IMR-90 (cell line): ENCODE measurements around the gene STAT5A. TPM values are rescaled to one million over a fixed set of nuclear protein-coding genes. Genes with fewer than 3 reads are reported as not detected.

ENCODE experiments used
- ATAC-seq: fragments of 200-7000 bp; cut with Tn5 transposase; 2 replicates; pipeline ENCODE4 v1.9.1; 2020; ENCODE audit warnings: low read depth, mild to moderate bottlenecking, moderate library complexity
- BruUV-seq: library from RNA; stranded (reverse); fragments of 400-500 nt; replicated peaks from 2 replicates; lab custom pipeline; 2021; lab: Mats Ljungman, UMichigan
- CTCF ChIA-PET: fragments of 300-600 bp; formaldehyde crosslinking; extraction: SDS; loops from one replicate; lab custom pipeline; 2021; ENCODE audit warnings: antibody characterized with exemption; lab: Yijun Ruan, JAX
- POLR2A ChIA-PET: fragments of 300-600 bp; sonication (Branson Sonifier 250); formaldehyde crosslinking; loops from one replicate; lab custom pipeline; 2022; ENCODE audit warnings: antibody characterized with exemption; ENCODE audit not compliant: unreplicated experiment; lab: Charles Lee
- DNase-seq: peaks from one replicate; pipeline ENCODE4 v3.0.0; 2013
- H2AFZ ChIP-seq: replicated peaks from 2 replicates; pipeline ENCODE3; 2013; ENCODE audit warnings: low read length, mild to moderate bottlenecking; ENCODE audit not compliant: poor library complexity
- H2AK5ac ChIP-seq: 2 replicates; pipeline ENCODE4 v1.6.1; 2013; ENCODE audit warnings: low read depth, low read length, inconsistent platforms
- H2AK9ac ChIP-seq: replicated peaks from 2 replicates; pipeline ENCODE3; 2013; ENCODE audit warnings: mild to moderate bottlenecking, low read depth, low read length, moderate library complexity; ENCODE audit not compliant: poor library complexity
- H2BK120ac ChIP-seq: 2 replicates; pipeline ENCODE4 v1.6.1; 2013; ENCODE audit warnings: low read depth, low read length, inconsistent platforms
- H2BK15ac ChIP-seq: 3 replicates; pipeline ENCODE4 v1.6.1; 2013; ENCODE audit warnings: low read depth, low read length, inconsistent platforms
- H2BK20ac ChIP-seq: 2 replicates; pipeline ENCODE4 v1.6.1; 2013; ENCODE audit warnings: low read depth, mild to moderate bottlenecking, inconsistent platforms, low read length, moderate library complexity
- H2BK5ac ChIP-seq: 2 replicates; pipeline ENCODE4 v1.6.1; 2013; ENCODE audit warnings: mild to moderate bottlenecking, low read depth, low read length, inconsistent platforms; ENCODE audit not compliant: poor library complexity, severe bottlenecking
- H3K14ac ChIP-seq: replicated peaks from 2 replicates; pipeline ENCODE4 v1.6.1; 2013; ENCODE audit warnings: low read depth, low read length, inconsistent platforms
- H3K18ac ChIP-seq: 2 replicates; pipeline ENCODE4 v1.6.1; 2013; ENCODE audit warnings: low read depth, low read length, control low read depth
- H3K23ac ChIP-seq: 2 replicates; pipeline ENCODE4 v1.6.1; 2013; ENCODE audit warnings: low read depth, low read length, inconsistent platforms
- H3K27ac ChIP-seq: 2 replicates; pipeline ENCODE4 v1.5.1; 2013; ENCODE audit warnings: mild to moderate bottlenecking, control low read depth, low read length; ENCODE audit not compliant: insufficient read depth
- H3K27me3 ChIP-seq: 2 replicates; pipeline ENCODE4 v1.6.1; 2013; ENCODE audit warnings: low read length; ENCODE audit not compliant: control insufficient read depth, insufficient read depth
- H3K36me3 ChIP-seq: 2 replicates; pipeline ENCODE4 v1.6.1; 2013; ENCODE audit warnings: low read length, mixed read lengths; ENCODE audit not compliant: control insufficient read depth, insufficient read depth
- H3K4ac ChIP-seq: 2 replicates; pipeline ENCODE4 v1.6.1; 2013; ENCODE audit warnings: low read depth, low read length, inconsistent platforms
- H3K4me1 ChIP-seq: 2 replicates; pipeline ENCODE4 v1.6.1; 2013; ENCODE audit warnings: low read length, mixed read lengths; ENCODE audit not compliant: control insufficient read depth, insufficient read depth
- H3K4me2 ChIP-seq: 2 replicates; pipeline ENCODE4 v1.6.1; 2013; ENCODE audit warnings: low read depth, mild to moderate bottlenecking, control low read depth, low read length, moderate library complexity
- H3K4me3 ChIP-seq: 2 replicates; pipeline ENCODE4 v1.5.1; 2013; ENCODE audit warnings: low read depth, mild to moderate bottlenecking, control low read depth, low read length, moderate library complexity; ENCODE audit not compliant: insufficient read depth
- H3K56ac ChIP-seq: 2 replicates; pipeline ENCODE4 v1.6.1; 2013; ENCODE audit warnings: low read length, inconsistent platforms; ENCODE audit not compliant: insufficient read depth; ENCODE audit errors: extremely low read depth
- H3K79me1 ChIP-seq, 2 experiments: 2 replicates each; pipeline ENCODE4 v1.6.1; 2013; ENCODE audit warnings: low read length in 2 of 2, inconsistent platforms in 1 of 2, low read depth in 1 of 2
- H3K9ac ChIP-seq: 2 replicates; pipeline ENCODE4 v1.6.1; 2013; ENCODE audit warnings: low read depth, low read length, control low read depth
- H3K9me1 ChIP-seq: 2 replicates; pipeline ENCODE4 v1.6.1; 2013; ENCODE audit warnings: low read length, inconsistent platforms; ENCODE audit not compliant: insufficient read depth
- H3K9me3 ChIP-seq: 2 replicates; pipeline ENCODE4 v1.6.1; 2013; ENCODE audit warnings: low read length; ENCODE audit not compliant: control insufficient read depth, insufficient read depth
- H4K20me1 ChIP-seq: 2 replicates; pipeline ENCODE4 v1.6.1; 2013; ENCODE audit warnings: low read length, inconsistent platforms; ENCODE audit not compliant: insufficient read depth
- H4K5ac ChIP-seq: 2 replicates; pipeline ENCODE4 v1.6.1; 2013; ENCODE audit warnings: mild to moderate bottlenecking, low read depth, low read length, control low read depth
- H4K8ac ChIP-seq, 2 experiments: 2 replicates each; pipeline ENCODE4 v1.6.1; 2013; ENCODE audit warnings: low read depth in 2 of 2, low read length in 2 of 2, control low read depth in 1 of 2, inconsistent platforms in 1 of 2
- H4K91ac ChIP-seq: 2 replicates; pipeline ENCODE4 v1.6.1; 2013; ENCODE audit warnings: low read depth, low read length, inconsistent platforms; ENCODE audit not compliant: insufficient read depth
- BHLHE40 ChIP-seq: fragments of 150-350 bp; IDR thresholded peaks from 2 replicates; pipeline ENCODE4 v1.6.1; 2016; ENCODE audit warnings: mild to moderate bottlenecking, low read depth, low read length
- CEBPB ChIP-seq: IDR thresholded peaks from 2 replicates; pipeline ENCODE4 v1.6.1; 2012; ENCODE audit warnings: low read depth, low read length, improper control_type of control experiment
- CHD1 ChIP-seq: IDR thresholded peaks from 2 replicates; pipeline ENCODE4 v1.6.1; 2012; ENCODE audit warnings: low read depth, low read length, improper control_type of control experiment
- ELK1 ChIP-seq: fragments of 150-350 bp; IDR thresholded peaks from 2 replicates; pipeline ENCODE4 v1.6.1; 2016; ENCODE audit warnings: low read depth, mild to moderate bottlenecking, low read length, moderate library complexity, borderline replicate concordance
- FOS ChIP-seq: fragments of 150-350 bp; IDR thresholded peaks from 2 replicates; pipeline ENCODE4 v1.6.1; 2016; ENCODE audit warnings: low read depth, low read length
- MAFK ChIP-seq: IDR thresholded peaks from 2 replicates; pipeline ENCODE4 v1.6.1; 2012; ENCODE audit warnings: low read depth, low read length, improper control_type of control experiment
- MXI1 ChIP-seq: IDR thresholded peaks from 2 replicates; pipeline ENCODE4 v1.6.1; 2012; ENCODE audit warnings: low read depth, mild to moderate bottlenecking, low read length, moderate library complexity, borderline replicate concordance
- NFE2L2 ChIP-seq: fragments of 150-350 bp; IDR thresholded peaks from 2 replicates; pipeline ENCODE4 v1.6.1; 2016; ENCODE audit warnings: low read depth, mild to moderate bottlenecking, low read length
- POLR2A ChIP-seq: IDR thresholded peaks from 2 replicates; pipeline ENCODE4 v1.6.1; 2012; ENCODE audit warnings: mild to moderate bottlenecking, low read depth, low read length
- RAD21 ChIP-seq: IDR thresholded peaks from 2 replicates; pipeline ENCODE4 v1.6.1; 2012; ENCODE audit warnings: low read length, improper control_type of control experiment
- RCOR1 ChIP-seq: IDR thresholded peaks from 2 replicates; pipeline ENCODE4 v1.6.1; 2012; ENCODE audit warnings: mild to moderate bottlenecking, low read length, improper control_type of control experiment; ENCODE audit not compliant: insufficient replicate concordance
- RFX5 ChIP-seq: IDR thresholded peaks from 2 replicates; pipeline ENCODE4 v1.8.0; 2012; ENCODE audit warnings: low read depth, mild to moderate bottlenecking, low read length, moderate library complexity
- SMC3 ChIP-seq: fragments of 150-350 bp; IDR thresholded peaks from 2 replicates; pipeline ENCODE4 v1.6.1; 2016; ENCODE audit warnings: low read depth, mild to moderate bottlenecking, antibody characterized with exemption, low read length, moderate library complexity
- USF2 ChIP-seq: fragments of 150-350 bp; IDR thresholded peaks from 2 replicates; pipeline ENCODE4 v1.6.1; 2017; ENCODE audit warnings: mild to moderate bottlenecking, antibody characterized with exemption, low read length, low read depth
- WGBS, 2 experiments: methylation state at CpG; one replicate each; pipeline versions ENCODE4 v1.1.5 to v1.1.7; 2013; ENCODE audit warnings: missing lambda C conversion rate in 2 of 2; ENCODE audit not compliant: insufficient read length in 1 of 2; ENCODE audit errors: extremely low coverage in 2 of 2; 5-methylcytosine and 5-hydroxymethylcytosine counted together
- dilution Hi-C: fragments of 300-500 bp; cut with HindIII; formaldehyde crosslinking; loops from one replicate; pipeline ENCODE4 v1.14.3; 2018; ENCODE audit warnings: low sequenced_read_pairs; ENCODE audit not compliant: unreplicated experiment
- in situ Hi-C: fragments of 300-500 bp; cut with MboI; formaldehyde crosslinking; loops from 3 replicates; pipeline ENCODE4 v1.14.3; 2019; ENCODE audit warnings: low sequenced_read_pairs, inconsistent platforms, mixed read lengths
- intact Hi-C: fragments of 100-400 bp; cut with micrococcal nuclease; formaldehyde crosslinking; loops from 2 replicates; pipeline ENCODE4 v1.10.0; 2022
- polyA plus RNA-seq, 3 experiments: library from polyadenylated mRNA; depleted of rRNA; stranded (reverse); fragments of >200 nt; gene quantifications; 2 replicates each; pipeline ENCODE4 v1.2.3, GENCODE V29; 2012; ENCODE audit warnings: low replicate concordance in 1 of 3
- total RNA-seq: library from RNA; depleted of rRNA; stranded (reverse); fragments of >200 nt; gene quantifications from 2 replicates; pipeline ENCODE4 v1.2.3, GENCODE V29; 2012

STAT5A gene
- total and polyA plus RNA-seq, 2 of the 4 experiments (the other 2 are of a cell fraction), result 1.3 to 1.4 TPM

- no CpG with 5 or more reads among the region's 9 CpGs for WGBS, 2 experiments
- no peak overlapping the region for H4K5ac ChIP-seq
- ATAC-seq, result no peak
- BruUV-seq, result no TSS peak
- intact Hi-C loops, result loop anchor here (2.0 kb wide), 1 partner anchor 88 kb away; no protein-coding TSS in a partner anchor
- H3K9ac ChIP-seq, result no peak overlapping the region
- H3K36me3 ChIP-seq, result peaks cover 28% of the 10 kb centered on the region
- no peak overlapping the region for H3K4me2 ChIP-seq
- no peak overlapping the region for H3K4ac ChIP-seq
- POLR2A ChIA-PET, result no interaction called here
- no peaks in the 10 kb centered on the region for H3K9me1 ChIP-seq
- H2BK20ac ChIP-seq, result no peak overlapping the region
- CTCF ChIA-PET, result interaction anchor here (0.7 kb wide), 1 partner anchor 51 kb away, joined by 3 read pairs; no protein-coding TSS in a partner anchor
- peak overlapping the region; percentile 18 for H2AK9ac ChIP-seq
- TF ChIP-seq RFX5, result no peak
- no peak for TF ChIP-seq BHLHE40
- no peak for TF ChIP-seq NFE2L2
- TF ChIP-seq CEBPB, result no peak
- no peak for TF ChIP-seq RAD21
- no peak for TF ChIP-seq USF2
- no peak for TF ChIP-seq MXI1
- no peak for TF ChIP-seq ELK1
- no peak for TF ChIP-seq POLR2A
- no peak for TF ChIP-seq FOS
- no peak for TF ChIP-seq MAFK
- TF ChIP-seq CHD1, result no peak
- no peak for TF ChIP-seq SMC3
- no peak for TF ChIP-seq RCOR1
- H2BK5ac ChIP-seq, result peak overlapping the region; percentile 9
- no peak overlapping the region for H3K23ac ChIP-seq
- H3K79me1 ChIP-seq, result 0 out of 4 replicates have a peak, but pooled peaks cover 0 to 8% of the 10 kb centered on the region in 2 experiments
- H3K56ac ChIP-seq, result no peak overlapping the region
- DNase-seq, result no peak
- H3K27ac ChIP-seq, result peak overlapping the region; percentile 45; the same call in 1 of the 2 replicates
- peaks cover 11% of the 10 kb centered on the region for H3K4me1 ChIP-seq
- no peak overlapping the region for H3K4me3 ChIP-seq
- H3K27me3 ChIP-seq, result no peaks in the 10 kb centered on the region
- H4K8ac ChIP-seq, result peak overlapping the region in 1 of 2 experiments; percentile 37; a peak in 1 of 4 replicates
- H3K14ac ChIP-seq, result no peak overlapping the region
- dilution Hi-C loops, result no loop called here
- H2BK120ac ChIP-seq, result no peak overlapping the region
- peak overlapping the region; percentile 56 for H2AK5ac ChIP-seq
- no peak overlapping the region for H3K18ac ChIP-seq
- H2AFZ ChIP-seq, result no peak overlapping the region
- in situ Hi-C loops, result no loop called here
- no peak overlapping the region for H2BK15ac ChIP-seq
- no peak overlapping the region for H4K91ac ChIP-seq
- no peaks in the 10 kb centered on the region for H4K20me1 ChIP-seq
- no peaks in the 10 kb centered on the region for H3K9me3 ChIP-seq
Observed at GRCh38 chr17:42310787-42311215, 22.5 kb downstream of the STAT5A start.
